ENCODE results near the gene TWIST2. TPM values are rescaled to one million over a fixed set of nuclear protein-coding genes. Genes with fewer than 3 reads are reported as not detected.

Gene TWIST2
- polyA plus RNA-seq, 1 donor from 2014 or later, result not detected

DNA sequence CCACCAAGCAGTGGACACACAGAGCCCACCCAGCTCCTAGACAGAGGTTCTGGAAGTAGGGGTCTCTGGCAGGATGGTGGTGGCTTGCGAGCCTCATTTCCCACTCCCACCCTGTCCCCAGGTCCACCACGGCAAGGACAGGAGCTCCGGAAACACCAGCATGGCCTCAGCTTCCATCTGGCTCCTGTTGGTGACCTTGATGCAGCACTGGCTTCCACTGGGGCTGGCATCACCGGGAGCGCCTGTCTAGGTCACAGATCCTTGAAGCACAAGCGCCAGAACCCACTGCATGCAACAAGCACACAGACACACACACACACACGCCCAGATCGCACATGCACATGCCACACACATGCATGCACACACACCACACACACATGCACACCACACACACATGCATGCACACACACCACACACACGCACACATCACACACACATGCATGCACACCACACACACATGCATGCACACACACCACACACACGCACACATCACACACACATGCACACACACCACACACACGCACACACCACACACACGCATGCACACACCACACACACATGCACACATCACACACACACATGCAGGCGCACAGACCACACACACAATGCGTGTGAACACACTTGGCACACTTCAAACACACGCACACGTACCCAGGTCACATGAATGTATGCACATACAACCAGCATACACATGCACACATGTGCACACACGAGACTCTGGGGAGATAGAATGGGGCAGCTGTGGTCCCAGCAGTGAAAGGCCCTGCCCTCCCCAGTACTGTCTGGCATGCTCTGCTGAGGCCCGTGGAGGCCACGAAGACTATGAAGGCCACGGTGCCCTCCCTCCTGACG lies 63.7 kb downstream of the TWIST2 start:
- Histone ChIP-seq H3K9me3 (ENCODE audit: low read length) (no peaks in the 10 kb centered on the region), H2AFZ (ENCODE audit: low read depth, low read length) (no peak overlapping the region), H3K4me2 (ENCODE audit: low read length) (no peak overlapping the region), H3K9me2 (ENCODE audit: insufficient read depth, low read length) (no peaks in the 10 kb centered on the region), H3F3A (ENCODE audit: insufficient read depth, low read length, poor library complexity, severe bottlenecking) (no peaks in the 10 kb centered on the region), H3K4me3 (ENCODE audit: low read length) (no peak overlapping the region), H3K27me3 (ENCODE audit: insufficient read depth, low read depth, low read length) (no peaks in the 10 kb centered on the region), H4K20me1 (ENCODE audit: insufficient read depth) (no peaks in the 10 kb centered on the region), H3K36me3 (ENCODE audit: insufficient read depth, low read length) (no peaks in the 10 kb centered on the region), H3K79me2 (replicated peaks; ENCODE audit: insufficient read depth, low read length) (no peaks in the 10 kb centered on the region), H3K9ac (ENCODE audit: low read length) (no peak overlapping the region), H3K27ac (ENCODE audit: low read length) (no peak overlapping the region)
- TF ChIP-seq, protein P1, sequence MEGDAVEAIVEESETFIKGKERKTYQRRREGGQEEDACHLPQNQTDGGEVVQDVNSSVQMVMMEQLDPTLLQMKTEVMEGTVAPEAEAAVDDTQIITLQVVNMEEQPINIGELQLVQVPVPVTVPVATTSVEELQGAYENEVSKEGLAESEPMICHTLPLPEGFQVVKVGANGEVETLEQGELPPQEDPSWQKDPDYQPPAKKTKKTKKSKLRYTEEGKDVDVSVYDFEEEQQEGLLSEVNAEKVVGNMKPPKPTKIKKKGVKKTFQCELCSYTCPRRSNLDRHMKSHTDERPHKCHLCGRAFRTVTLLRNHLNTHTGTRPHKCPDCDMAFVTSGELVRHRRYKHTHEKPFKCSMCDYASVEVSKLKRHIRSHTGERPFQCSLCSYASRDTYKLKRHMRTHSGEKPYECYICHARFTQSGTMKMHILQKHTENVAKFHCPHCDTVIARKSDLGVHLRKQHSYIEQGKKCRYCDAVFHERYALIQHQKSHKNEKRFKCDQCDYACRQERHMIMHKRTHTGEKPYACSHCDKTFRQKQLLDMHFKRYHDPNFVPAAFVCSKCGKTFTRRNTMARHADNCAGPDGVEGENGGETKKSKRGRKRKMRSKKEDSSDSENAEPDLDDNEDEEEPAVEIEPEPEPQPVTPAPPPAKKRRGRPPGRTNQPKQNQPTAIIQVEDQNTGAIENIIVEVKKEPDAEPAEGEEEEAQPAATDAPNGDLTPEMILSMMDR (IDR thresholded peaks at IDR 0.05; ENCODE audit: poor library complexity, severe bottlenecking), result no peak
- no peak for TF ChIP-seq MXI1 (conservative IDR thresholded peaks at IDR 0.05; ENCODE audit: poor library complexity, severe bottlenecking)
- TF ChIP-seq EP300 (conservative IDR thresholded peaks at IDR 0.05; ENCODE audit: poor library complexity, severe bottlenecking), result no peak
- TF ChIP-seq SMC3 (conservative IDR thresholded peaks at IDR 0.05; ENCODE audit: poor library complexity), result no peak
- no peak for TF ChIP-seq EZH2 (IDR thresholded peaks at IDR 0.05; ENCODE audit: borderline replicate concordance, insufficient read depth, low read length, poor library complexity, severe bottlenecking)
- no peak for TF ChIP-seq RAD21 (conservative IDR thresholded peaks at IDR 0.05)
- TF ChIP-seq TAF1 (IDR thresholded peaks at IDR 0.05; ENCODE audit: low read depth), result no peak
- TF ChIP-seq POLR2AphosphoS5 (IDR thresholded peaks at IDR 0.05), result no peak
- TF ChIP-seq, protein P2, sequence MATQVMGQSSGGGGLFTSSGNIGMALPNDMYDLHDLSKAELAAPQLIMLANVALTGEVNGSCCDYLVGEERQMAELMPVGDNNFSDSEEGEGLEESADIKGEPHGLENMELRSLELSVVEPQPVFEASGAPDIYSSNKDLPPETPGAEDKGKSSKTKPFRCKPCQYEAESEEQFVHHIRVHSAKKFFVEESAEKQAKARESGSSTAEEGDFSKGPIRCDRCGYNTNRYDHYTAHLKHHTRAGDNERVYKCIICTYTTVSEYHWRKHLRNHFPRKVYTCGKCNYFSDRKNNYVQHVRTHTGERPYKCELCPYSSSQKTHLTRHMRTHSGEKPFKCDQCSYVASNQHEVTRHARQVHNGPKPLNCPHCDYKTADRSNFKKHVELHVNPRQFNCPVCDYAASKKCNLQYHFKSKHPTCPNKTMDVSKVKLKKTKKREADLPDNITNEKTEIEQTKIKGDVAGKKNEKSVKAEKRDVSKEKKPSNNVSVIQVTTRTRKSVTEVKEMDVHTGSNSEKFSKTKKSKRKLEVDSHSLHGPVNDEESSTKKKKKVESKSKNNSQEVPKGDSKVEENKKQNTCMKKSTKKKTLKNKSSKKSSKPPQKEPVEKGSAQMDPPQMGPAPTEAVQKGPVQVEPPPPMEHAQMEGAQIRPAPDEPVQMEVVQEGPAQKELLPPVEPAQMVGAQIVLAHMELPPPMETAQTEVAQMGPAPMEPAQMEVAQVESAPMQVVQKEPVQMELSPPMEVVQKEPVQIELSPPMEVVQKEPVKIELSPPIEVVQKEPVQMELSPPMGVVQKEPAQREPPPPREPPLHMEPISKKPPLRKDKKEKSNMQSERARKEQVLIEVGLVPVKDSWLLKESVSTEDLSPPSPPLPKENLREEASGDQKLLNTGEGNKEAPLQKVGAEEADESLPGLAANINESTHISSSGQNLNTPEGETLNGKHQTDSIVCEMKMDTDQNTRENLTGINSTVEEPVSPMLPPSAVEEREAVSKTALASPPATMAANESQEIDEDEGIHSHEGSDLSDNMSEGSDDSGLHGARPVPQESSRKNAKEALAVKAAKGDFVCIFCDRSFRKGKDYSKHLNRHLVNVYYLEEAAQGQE (IDR thresholded peaks at IDR 0.05; ENCODE audit: borderline replicate concordance), result no peak

DNA sequence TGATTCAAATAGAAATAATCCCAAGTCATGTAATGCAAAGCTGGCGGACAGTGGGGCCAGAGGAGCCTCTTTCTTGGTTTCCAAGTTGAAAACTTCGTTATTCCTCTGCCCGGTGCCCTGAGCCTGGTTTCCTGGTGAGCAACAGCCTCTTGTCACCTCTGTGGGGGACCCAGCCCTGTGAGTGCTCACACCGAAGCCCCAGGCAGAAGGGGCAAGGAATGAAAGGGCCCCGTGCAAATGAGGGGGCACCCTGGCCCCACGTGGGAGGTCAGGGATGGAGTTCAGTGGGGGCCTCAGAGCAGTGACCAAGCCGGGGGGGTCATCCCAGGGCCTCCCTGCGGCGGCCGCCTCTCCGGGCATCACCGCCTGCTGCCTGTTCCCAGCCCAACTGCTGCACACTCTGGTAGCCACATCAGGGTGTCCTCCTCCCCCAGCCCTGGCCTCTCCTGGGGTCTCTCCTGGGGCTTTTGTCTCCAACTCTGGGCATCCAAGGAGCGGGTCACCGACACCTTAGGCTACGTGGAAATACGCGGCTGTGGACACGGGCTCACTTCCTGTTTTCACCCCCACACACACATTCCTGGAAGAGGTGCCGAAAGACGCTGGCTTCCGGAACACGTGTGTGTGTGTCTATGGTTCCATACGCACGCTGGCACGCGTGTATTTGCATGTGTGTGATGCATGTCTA lies 64.5 kb downstream of the TWIST2 start:
- Histone ChIP-seq H3K27me3 (ENCODE audit: insufficient read depth, low read depth, low read length) (no peaks in the 10 kb centered on the region), H3K79me2 (replicated peaks; ENCODE audit: insufficient read depth, low read length) (no peaks in the 10 kb centered on the region), H2AFZ (ENCODE audit: low read depth, low read length) (no peak overlapping the region), H3F3A (ENCODE audit: insufficient read depth, low read length, poor library complexity, severe bottlenecking) (no peaks in the 10 kb centered on the region), H4K20me1 (ENCODE audit: insufficient read depth) (no peaks in the 10 kb centered on the region), H3K9me3 (ENCODE audit: low read length) (no peaks in the 10 kb centered on the region), H3K36me3 (ENCODE audit: insufficient read depth, low read length) (no peaks in the 10 kb centered on the region), H3K9me2 (ENCODE audit: insufficient read depth, low read length) (no peaks in the 10 kb centered on the region), H3K4me2 (ENCODE audit: low read length) (no peak overlapping the region), H3K27ac (ENCODE audit: low read length) (no peak overlapping the region), H3K4me3 (ENCODE audit: low read length) (no peak overlapping the region), H3K9ac (ENCODE audit: low read length) (no peak overlapping the region)
- no peak for TF ChIP-seq TAF1 (IDR thresholded peaks at IDR 0.05; ENCODE audit: low read depth)
- TF ChIP-seq MXI1 (conservative IDR thresholded peaks at IDR 0.05; ENCODE audit: poor library complexity, severe bottlenecking), result no peak
- TF ChIP-seq SMC3 (conservative IDR thresholded peaks at IDR 0.05; ENCODE audit: poor library complexity), result no peak
- TF ChIP-seq, protein P1 (IDR thresholded peaks at IDR 0.05; ENCODE audit: poor library complexity, severe bottlenecking), result no peak
- TF ChIP-seq, protein P2 (IDR thresholded peaks at IDR 0.05; ENCODE audit: borderline replicate concordance), result no peak
- no peak for TF ChIP-seq EZH2 (IDR thresholded peaks at IDR 0.05; ENCODE audit: borderline replicate concordance, insufficient read depth, low read length, poor library complexity, severe bottlenecking)
- no peak for TF ChIP-seq EP300 (conservative IDR thresholded peaks at IDR 0.05; ENCODE audit: poor library complexity, severe bottlenecking)
- no peak for TF ChIP-seq RAD21 (conservative IDR thresholded peaks at IDR 0.05)
- no peak for TF ChIP-seq POLR2AphosphoS5 (IDR thresholded peaks at IDR 0.05)

Measured in neural cell (in vitro differentiated cells).